Testis (tissue), 3 donors: ENCODE results near the gene S1PR1. TPM values are rescaled to one million over a fixed set of nuclear protein-coding genes. Genes with fewer than 3 reads are reported as not detected.

Experiments
- DNase-seq: peaks from one replicate; pipeline ENCODE4 v3.0.0-alpha.2; 2019
- H3K27ac ChIP-seq, 2 donors: fragments of 200-600 bp; sonication (generic); one replicate each; pipeline ENCODE4 v1.5.1; 2019
- H3K27me3 ChIP-seq: fragments of 200-600 bp; sonication (generic); one replicate; pipeline ENCODE4 v1.5.1; 2019
- H3K36me3 ChIP-seq: fragments of 200-600 bp; sonication (generic); one replicate; pipeline ENCODE4 v1.5.1; 2017; ENCODE audit warnings: low read depth; ENCODE audit errors: missing control alignments
- H3K4me1 ChIP-seq: fragments of 200-600 bp; sonication (generic); one replicate; pipeline ENCODE4 v1.5.1; 2019
- H3K4me3 ChIP-seq, 2 donors: fragments of 200-600 bp; sonication (generic); one replicate each; pipeline ENCODE4 v1.5.1; 2017 to 2019
- H3K9me3 ChIP-seq: fragments of 200-600 bp; sonication (generic); one replicate; pipeline ENCODE4 v1.5.1; 2017
- CTCF ChIP-seq, 3 experiments: fragments of 450-650 bp in 2 of 3; fragments of 200-600 bp in 1 of 3; sonication (generic) in 1 of 3; IDR thresholded peaks; one replicate each; pipeline ENCODE4 v1.5.1; 2016 to 2019; ENCODE audit warnings: antibody characterized with exemption in 3 of 3, mild to moderate bottlenecking in 2 of 3, moderate library complexity in 1 of 3
- POLR2A ChIP-seq: fragments of 450-650 bp; IDR thresholded peaks from one replicate; pipeline ENCODE4 v1.6.1; 2017; ENCODE audit warnings: antibody characterized with exemption, mild to moderate bottlenecking, moderate library complexity
- WGBS, 2 donors: methylation state at CpG; one replicate each; pipeline ENCODE4 v1.1.5; 2018; 5-methylcytosine and 5-hydroxymethylcytosine counted together
- intact Hi-C: fragments of 100-400 bp; cut with DNase I; formaldehyde crosslinking; loops from one replicate; pipeline ENCODE4 v1.15.1; 2023; ENCODE audit warnings: low total_unique reads
- polyA plus RNA-seq: library from polyadenylated mRNA; stranded (reverse); fragments of 350-450 nt; fragmentation: Illumina TruSeq; extraction: RNeasy Lipid Tissue Mini Kit (QIAGEN cat#74804); gene quantifications from one replicate; pipeline ENCODE4 v1.2.3, GENCODE V29; 2014; ENCODE audit warnings: low read depth, low replicate concordance; ENCODE audit not compliant: insufficient read depth
- total RNA-seq, 2 donors: library from RNA; depleted of rRNA; stranded (reverse); fragments of >200 nt; gene quantifications; one replicate each; pipeline ENCODE4 v1.2.3, GENCODE V29; 2016

Gene S1PR1
- total and polyA plus RNA-seq, 3 donors from 2014 or later, result 6.4 to 11.5 (median 9.3) TPM

GRCh38 chr1:101285922-101286570 is 49.2 kb downstream of the S1PR1 start:
- DNase-seq, result no peak
- Histone ChIP-seq H3K4me3 (no peak overlapping the region), H3K9me3 (no peaks in the 10 kb centered on the region), H3K4me1 (no peaks in the 10 kb centered on the region), H3K36me3 (no peaks in the 10 kb centered on the region), H3K27me3 (no peaks in the 10 kb centered on the region), H3K27ac (no peak overlapping the region)
- WGBS, 2 donors, result 87 to 91% methylated on average over 2 of the region's 2 CpGs
- intact Hi-C loops, result loop anchor here (5.0 kb wide), 1 partner anchor 364 kb away; no protein-coding TSS in a partner anchor
- TF ChIP-seq CTCF (IDR thresholded peaks at IDR 0.05) (no peak), POLR2A (no peak)

GRCh38 chr1:101288491-101288944 is 51.7 kb downstream of the S1PR1 start:
- DNase-seq, result peak; percentile 85
- no peak overlapping the region for H3K27ac ChIP-seq
- H3K27me3 ChIP-seq, result no peaks in the 10 kb centered on the region
- H3K4me1 ChIP-seq, result no peaks in the 10 kb centered on the region
- H3K4me3 ChIP-seq, result no peak overlapping the region
- 32 to 39% methylated on average over 4 of the region's 4 CpGs for WGBS, 2 donors
- H3K36me3 ChIP-seq, result no peaks in the 10 kb centered on the region
- TF ChIP-seq POLR2A, result no peak
- peak; percentile 76 to 92 (median 84) for TF ChIP-seq CTCF (IDR thresholded peaks at IDR 0.05)
- no peaks in the 10 kb centered on the region for H3K9me3 ChIP-seq
- intact Hi-C loops, result loop anchor here (5.0 kb wide), 1 partner anchor 366 kb away; no protein-coding TSS in a partner anchor

- Histone ChIP-seq H3K36me3 (no peaks in the 10 kb centered on the region), H3K4me1 (no peaks in the 10 kb centered on the region)
- intact Hi-C loops, result no loop called here
These were observed 53.5 kb downstream of the S1PR1 start for GRCh38 chr1:101290119-101290921.

More at GRCh38 chr1:101290119-101290921, 53.5 kb downstream of the S1PR1 start:
- H3K27me3 ChIP-seq, result no peaks in the 10 kb centered on the region
- 65 to 76% methylated on average over 6 of the region's 6 CpGs for WGBS, 2 donors
- TF ChIP-seq CTCF (IDR thresholded peaks at IDR 0.05) (no peak), POLR2A (no peak)
- no peak overlapping the region for H3K27ac ChIP-seq
- DNase-seq, result no peak
- no peaks in the 10 kb centered on the region for H3K9me3 ChIP-seq
- H3K4me3 ChIP-seq, result no peak overlapping the region

Other genes with a start within 250 kb of the S1PR1 start
- gene DPH5, start 211.2 kb upstream of the S1PR1 start, total RNA-seq, result 10 to 100 TPM; 18.2 to 26.9 TPM
- gene DPH5, start 211.2 kb upstream of the S1PR1 start, polyA plus RNA-seq, result 25.2 TPM